ENCODE data around the gene FAHD2A.
"Not testable (repeated sequence)": the region's sequence is repeated elsewhere in the genome, so short reads cannot be mapped to it uniquely, and the experiment has no call there.

The FAHD2A gene

DNA sequence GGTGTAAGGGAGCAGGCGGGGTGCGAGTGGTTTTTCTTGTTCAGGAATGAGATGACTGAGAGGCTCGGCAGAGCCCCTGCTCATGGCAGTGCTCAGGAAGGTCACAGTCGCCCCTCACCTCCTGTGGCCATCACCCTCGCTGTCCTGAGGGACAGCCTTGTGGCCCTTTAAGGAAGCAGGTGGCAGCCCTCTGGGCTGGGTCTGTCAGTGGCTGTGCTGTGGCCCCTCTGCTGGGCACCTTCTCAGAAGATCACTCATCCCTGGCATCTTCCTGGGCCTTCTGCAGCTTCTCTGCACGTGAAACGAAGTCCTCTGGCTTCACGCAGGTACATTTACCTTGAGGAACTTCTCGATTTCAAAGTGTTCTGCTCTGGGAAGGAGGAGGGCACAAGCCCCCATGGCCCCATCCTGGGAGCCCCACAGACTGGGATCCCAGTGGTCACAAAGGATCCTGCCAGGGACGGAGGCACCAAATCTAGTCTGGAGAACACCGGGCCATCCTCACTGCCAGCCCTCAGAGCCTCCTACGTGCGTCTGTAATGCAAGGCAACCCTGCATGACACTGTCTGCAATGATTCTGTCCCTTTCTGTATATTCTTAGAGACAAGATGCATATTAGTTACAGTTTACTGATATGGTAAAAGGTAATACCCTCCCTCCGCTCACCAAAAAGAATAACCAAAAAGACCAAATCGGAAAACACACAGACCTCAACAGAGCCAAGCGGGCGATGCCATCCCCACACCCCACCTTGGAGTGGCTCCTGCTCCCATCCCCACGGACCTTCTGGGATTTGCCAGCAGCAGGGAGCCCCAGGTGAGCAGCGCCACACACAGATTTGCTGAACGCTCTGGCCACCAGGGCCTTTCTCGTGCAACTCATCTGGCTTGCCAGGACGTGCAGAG lies 25.9 kb upstream of the FAHD2A start:
- no peak for DNase-seq

DNA sequence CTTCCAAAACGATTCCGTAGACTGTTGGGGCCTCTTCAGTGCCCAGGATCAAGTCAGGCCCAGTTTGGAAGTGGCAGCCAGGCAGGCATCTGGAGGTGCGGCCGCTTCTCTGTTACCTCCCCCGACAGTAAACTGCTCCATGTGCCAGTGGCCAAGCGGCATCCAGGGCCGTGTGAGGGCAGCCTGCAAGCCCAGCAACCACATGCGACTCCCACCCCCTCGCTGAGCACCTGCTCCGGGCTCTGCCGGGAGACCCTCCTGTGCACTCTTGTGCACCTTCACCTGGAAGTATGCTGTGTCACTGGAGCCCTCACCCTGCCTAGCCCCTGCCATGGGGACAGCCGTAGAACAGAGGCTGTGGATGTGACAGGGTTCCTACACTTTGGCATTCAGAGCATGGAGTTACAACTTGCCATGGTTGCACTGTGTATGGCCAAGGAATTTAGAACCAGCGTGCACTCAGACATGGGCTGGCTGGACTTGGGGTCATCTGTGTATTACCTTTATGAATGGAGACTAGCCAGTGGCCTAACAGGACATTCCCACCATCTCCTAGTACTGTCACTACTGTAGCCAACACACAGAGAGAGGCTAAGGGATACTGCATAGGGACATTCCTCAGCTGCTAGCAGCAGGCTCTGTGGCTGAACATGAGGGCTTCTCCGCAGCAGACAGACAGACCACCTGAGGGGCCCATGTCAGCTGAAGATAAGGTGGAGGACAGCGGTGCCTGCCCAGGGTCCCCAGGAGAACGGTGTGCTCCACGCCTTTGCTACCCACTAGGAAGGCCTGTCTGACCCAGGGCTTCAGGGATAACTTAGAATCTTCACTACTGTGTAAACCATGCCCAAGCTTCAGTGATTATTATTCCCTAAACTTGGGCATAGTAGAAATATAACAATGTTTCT lies 25.0 kb upstream of the FAHD2A start:
- no peak for DNase-seq

- not testable (repeated sequence) for DNase-seq
Measured at GRCh38 chr2:95378281-95378680, 24.2 kb upstream of the FAHD2A start.

- no peak for DNase-seq
Measured at GRCh38 chr2:95379371-95379831, 23.1 kb upstream of the FAHD2A start.

DNA sequence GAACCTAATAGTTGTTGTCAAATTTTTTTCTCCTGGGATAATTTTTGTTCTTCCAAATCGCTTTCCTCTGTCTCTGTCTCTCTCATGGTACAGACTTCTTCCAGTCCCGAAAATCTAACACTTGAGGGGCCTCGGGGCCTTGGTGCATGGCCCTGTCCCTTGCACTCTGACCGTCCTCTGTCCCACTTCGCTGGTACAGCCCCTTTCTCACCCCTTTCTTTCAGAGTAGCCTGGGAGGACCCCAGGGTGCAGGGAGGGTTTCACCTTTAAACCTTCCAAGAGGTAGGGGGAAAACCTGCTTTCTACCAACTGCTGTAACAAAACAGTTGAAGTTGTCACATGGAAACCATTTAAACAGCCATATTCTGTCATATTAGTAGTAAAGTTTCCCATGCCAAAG lies 22.2 kb upstream of the FAHD2A start:
- DNase-seq: no peak

DNA sequence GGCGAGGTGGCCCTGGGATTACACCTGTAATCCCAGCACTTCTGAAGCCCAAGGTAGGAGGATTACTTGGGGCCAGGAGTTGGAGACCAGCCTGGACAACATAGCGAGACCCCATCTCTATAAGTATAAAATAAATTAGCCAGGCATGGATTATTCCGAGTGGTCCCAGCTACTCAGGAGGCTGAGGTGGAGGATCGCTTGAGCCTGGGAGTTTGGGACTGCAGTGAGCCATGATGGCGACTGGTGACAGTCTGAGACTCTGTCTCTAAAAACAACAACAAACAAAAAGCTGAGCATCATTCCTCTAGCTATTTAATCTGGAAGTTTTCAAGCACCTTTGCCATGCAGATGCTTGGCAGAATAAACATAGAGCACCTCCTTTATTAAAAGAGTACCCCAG lies 21.8 kb upstream of the FAHD2A start:
- no peak for DNase-seq

DNA sequence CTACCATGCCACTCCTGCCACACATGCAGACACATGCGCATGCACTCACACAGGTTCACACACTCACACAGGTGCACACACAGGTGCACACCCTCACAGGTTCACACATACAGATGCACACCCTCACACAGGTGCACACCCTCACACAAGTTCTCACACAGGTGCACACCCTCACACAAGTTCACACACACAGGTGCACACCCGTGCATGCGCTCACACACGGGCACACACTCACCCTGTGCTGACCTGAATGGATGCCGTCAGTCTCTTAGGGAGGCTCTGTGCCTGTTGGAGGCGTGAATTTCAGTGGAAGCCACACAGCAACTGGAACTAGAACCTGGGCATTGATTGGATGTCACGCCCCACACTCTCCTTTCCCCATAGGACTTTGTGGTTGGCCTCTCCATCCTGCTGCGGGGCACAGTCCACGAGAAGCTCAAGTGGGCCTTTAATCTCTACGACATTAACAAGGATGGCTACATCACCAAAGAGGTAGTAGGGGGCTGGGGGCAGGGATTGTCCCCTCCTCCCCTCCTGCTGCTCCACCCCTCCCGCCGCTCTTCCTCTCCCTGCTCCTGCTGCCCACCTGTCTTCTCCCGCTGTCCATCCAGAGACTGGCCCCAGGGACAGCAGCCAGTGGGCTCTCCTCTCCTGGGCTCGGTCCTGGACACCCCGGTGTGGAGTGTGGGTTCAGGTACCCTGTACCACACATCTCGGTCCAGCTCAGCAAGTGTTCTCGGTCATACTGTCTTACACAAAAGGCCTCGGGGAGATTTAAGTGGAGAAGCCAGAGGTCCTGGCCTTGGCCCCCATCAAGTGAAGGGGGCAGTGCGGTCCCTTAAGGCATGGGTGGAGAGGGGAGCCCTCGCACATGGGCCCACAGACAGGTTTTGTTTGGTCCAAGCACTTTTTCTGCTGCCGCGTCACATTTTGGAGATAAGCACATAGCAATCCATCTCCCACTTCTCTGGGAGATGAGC lies 21.0 kb upstream of the FAHD2A start:
- no peak for DNase-seq

DNA sequence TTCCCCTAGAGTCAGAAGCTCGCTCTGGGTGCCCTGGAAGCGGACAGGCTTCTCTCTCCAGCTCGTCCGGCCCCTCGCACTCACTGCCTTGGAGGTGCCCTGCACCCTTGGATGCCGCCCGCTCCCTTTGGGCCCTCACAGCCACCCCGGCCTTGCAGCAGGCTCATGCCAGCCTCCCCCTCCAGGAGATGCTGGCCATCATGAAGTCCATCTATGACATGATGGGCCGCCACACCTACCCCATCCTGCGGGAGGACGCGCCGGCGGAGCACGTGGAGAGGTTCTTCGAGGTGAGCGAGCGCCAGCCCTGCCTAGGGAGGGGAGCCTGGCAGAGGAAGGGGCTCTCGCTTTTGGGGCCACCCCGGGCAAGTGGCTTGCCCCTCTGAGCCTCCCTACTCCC lies 20.3 kb upstream of the FAHD2A start:
- no peak for DNase-seq

GRCh38 chr2:95382686-95383634 lies 19.5 kb upstream of the FAHD2A start:
- DNase-seq: no peak

- DNase-seq: no peak
Measured at GRCh38 chr2:95383635-95384027, 18.9 kb upstream of the FAHD2A start.

DNA sequence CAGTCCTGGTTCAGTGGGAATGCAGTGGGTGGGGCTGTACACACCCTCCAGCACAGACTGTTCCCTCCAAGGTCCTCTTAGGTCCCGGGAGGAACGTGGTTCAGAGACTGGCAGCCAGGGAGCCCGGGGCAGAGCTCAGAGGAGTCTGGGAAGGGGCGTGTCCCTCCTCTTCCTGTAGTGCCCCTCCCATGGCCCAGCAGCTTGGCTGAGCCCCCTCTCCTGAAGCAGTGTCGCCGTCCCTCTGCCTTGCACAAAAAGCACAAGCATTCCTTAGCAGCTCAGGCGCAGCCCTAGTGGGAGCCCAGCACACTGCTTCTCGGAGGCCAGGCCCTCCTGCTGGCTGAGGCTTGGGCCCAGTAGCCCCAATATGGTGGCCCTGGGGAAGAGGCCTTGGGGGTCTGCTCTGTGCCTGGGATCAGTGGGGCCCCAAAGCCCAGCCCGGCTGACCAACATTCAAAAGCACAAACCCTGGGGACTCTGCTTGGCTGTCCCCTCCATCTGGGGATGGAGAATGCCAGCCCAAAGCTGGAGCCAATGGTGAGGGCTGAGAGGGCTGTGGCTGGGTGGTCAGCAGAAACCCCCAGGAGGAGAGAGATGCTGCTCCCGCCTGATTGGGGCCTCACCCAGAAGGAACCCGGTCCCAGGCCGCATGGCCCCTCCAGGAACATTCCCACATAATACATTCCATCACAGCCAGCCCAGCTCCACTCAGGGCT lies 17.5 kb upstream of the FAHD2A start:
- no peak for DNase-seq

- no peak for DNase-seq
Measured at GRCh38 chr2:95385570-95385984, 16.9 kb upstream of the FAHD2A start.

DNA sequence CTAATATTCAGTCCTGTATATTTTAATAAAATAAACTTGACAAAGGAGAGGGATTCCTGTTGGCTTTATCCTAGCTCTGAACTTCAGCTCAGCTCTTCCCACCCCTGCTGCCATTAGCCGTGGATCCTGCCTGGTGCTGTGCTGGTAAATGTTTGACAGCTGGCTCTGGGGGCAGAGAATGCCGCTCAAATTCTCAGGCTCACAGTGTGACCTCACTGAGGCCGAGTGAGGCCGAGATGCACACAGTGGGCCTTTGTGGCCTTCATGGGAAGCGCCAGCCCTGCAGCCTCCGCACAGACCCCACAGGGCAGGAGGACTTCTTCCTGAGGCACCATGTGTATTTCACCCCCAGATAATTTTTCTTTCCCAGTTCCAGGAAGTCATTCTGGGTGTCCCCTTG lies 16.5 kb upstream of the FAHD2A start:
- DNase-seq: no peak

GRCh38 chr2:95387358-95387757 lies 15.2 kb upstream of the FAHD2A start:
- DNase-seq: no peak

GRCh38 chr2:95388091-95388692 lies 14.3 kb upstream of the FAHD2A start:
- DNase-seq: no peak

- no peak for DNase-seq
Measured at GRCh38 chr2:95388856-95389244, 13.7 kb upstream of the FAHD2A start.

DNA sequence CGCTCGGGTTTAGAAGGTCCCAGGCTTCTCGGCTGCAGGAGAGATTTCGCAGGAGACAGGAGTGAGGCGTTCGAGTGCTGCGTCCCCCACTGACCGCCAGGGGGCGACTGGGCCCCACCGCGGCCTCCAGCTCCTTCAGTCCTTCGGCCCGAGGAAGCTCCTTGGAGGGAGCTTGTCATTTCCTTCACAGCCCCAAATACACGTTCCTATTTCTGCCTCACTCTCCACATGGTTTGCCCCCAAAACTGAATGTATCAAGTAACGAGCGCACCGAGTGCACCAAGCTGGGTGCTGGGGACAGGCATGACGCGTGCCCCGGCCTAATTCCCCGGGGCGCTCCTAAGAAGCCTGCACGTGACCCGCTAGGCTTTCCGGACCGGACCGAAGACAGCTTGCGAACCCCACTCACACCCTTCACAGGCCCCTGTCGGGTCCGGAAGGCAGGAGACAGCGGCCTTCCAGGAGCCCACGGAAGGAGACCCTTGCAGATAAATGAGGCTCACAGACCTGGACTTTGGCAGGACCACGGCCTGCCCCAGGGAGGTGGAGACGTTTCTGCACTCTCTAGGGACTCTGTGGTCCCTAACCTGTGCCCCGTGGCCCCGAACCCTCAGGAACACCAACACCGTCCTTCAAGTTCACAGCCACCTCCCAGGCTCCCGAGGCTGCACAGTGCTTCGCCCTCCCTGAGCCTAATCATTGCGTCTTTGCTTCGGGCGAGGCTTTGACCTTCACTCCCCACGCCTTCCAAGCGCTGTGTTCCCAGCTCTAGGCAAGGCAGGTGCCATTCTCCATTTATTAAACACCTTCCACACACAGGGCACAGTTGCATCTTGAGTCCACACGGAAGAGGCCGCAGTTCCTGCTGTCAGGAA lies 13.0 kb upstream of the FAHD2A start:
- peak; percentile 18 for DNase-seq

DNA sequence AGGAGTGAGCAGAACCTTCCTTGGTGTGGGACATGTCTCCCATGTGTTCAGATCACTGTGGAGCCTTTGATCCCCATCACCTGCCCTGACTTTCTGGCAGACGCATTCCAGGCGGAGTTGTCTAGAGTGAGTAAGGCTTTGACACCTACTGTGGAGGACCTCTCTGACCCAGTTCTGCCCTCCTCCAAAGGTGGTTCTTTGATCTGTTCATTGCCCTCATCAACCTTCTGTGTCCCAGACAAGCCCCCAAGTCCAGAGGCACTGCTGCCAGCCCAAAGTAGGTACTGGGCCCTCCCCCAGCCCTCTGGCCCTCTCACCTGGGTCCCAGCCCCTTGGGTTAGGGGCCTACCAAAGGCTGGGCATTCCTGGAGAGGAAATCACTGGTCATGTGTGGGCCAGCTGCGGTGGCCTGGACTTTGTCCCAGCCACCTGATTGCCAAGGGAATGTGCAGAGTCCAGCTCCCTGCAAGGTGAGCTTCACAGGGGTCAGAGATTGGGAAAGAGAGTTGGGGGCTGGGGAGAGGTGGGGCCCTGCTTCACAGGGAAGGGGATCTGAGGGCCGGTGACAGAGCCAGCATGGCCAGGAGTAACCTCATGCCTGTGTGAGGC lies 12.1 kb upstream of the FAHD2A start:
- DNase-seq: no peak

- no peak for DNase-seq
Measured at GRCh38 chr2:95390881-95391321, 11.6 kb upstream of the FAHD2A start.
